Measurements from ENCODE around the gene GALNT10.

- TF ChIP-seq CTCF (IDR thresholded peaks at IDR 0.05; ENCODE audit: low read depth, low read length, poor library complexity, severe bottlenecking) (peak; percentile 90), EZH2phosphoT487 (IDR thresholded peaks at IDR 0.05; ENCODE audit: borderline replicate concordance, low read length) (no peak)
Measured at GRCh38 chr5:154467655-154468354, 277.3 kb downstream of the GALNT10 start.
